Measurements from ENCODE around the gene SS18L1.

- TF ChIP-seq CTCF (conservative IDR thresholded peaks at IDR 0.05) (no peak), ZFX (IDR thresholded peaks at IDR 0.05) (no peak)
Observed at GRCh38 chr20:62148908-62149314, 5.3 kb downstream of the SS18L1 start.

Measured in C4-2B (cell line).